Measurements from ENCODE around the gene ZNF90. TPM values are rescaled to one million over a fixed set of nuclear protein-coding genes. Genes with fewer than 3 reads are reported as not detected.
"Not testable (repeated sequence)": the region's sequence is repeated elsewhere in the genome, so short reads cannot be mapped to it uniquely, and the experiment has no call there.

ZNF90 gene
- total RNA-seq, 1 experiment from 2014 or later = 112 TPM

DNA sequence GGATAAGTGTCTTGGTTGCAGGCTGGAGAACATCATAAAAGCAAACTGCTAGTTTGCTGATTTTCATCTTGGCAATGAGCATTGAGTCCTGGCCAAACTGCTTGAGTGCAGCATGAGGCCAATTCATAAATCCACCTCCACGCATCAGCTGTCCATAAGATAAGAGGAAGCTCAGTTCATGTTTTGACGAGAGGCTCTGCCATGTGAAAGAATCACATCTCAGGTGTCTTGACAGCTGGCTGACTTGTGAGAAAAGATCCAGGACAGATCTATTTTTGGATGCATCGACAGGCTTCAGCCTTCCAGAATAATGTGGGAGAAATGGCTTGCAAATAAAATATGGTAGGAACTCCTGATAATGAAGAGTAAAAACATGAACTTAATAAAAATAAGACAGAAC, 33.1 kb upstream of the ZNF90 start:
- H3K9me3 Mint-ChIP-seq = no peaks in the 10 kb centered on the region
- POLR2A ChIA-PET = no interaction called here
- H3K4me1 Mint-ChIP-seq = peaks cover 15% of the 10 kb centered on the region
- no peak overlapping the region for H3K27ac Mint-ChIP-seq
- CTCF ChIA-PET = no interaction called here
- DNase-seq (ENCODE audit: low spot score) = no peak
- H3K4me3 Mint-ChIP-seq = no peak overlapping the region
- no peaks in the 10 kb centered on the region for H3K36me3 Mint-ChIP-seq
- ATAC-seq = no peak
- TF ChIP-seq ZNF671 (CRISPR knock-in tag; IDR thresholded peaks at IDR 0.05) = no peak
- TF ChIP-seq, protein P1, sequence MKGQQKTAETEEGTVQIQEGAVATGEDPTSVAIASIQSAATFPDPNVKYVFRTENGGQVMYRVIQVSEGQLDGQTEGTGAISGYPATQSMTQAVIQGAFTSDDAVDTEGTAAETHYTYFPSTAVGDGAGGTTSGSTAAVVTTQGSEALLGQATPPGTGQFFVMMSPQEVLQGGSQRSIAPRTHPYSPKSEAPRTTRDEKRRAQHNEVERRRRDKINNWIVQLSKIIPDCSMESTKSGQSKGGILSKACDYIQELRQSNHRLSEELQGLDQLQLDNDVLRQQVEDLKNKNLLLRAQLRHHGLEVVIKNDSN (CRISPR knock-in tag; IDR thresholded peaks at IDR 0.05) = no peak
- TF ChIP-seq, protein P2, sequence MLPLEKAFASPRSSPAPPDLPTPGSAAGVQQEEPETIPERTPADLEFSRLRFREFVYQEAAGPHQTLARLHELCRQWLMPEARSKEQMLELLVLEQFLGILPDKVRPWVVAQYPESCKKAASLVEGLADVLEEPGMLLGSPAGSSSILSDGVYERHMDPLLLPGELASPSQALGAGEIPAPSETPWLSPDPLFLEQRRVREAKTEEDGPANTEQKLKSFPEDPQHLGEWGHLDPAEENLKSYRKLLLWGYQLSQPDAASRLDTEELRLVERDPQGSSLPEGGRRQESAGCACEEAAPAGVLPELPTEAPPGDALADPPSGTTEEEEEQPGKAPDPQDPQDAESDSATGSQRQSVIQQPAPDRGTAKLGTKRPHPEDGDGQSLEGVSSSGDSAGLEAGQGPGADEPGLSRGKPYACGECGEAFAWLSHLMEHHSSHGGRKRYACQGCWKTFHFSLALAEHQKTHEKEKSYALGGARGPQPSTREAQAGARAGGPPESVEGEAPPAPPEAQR (CRISPR knock-in tag; IDR thresholded peaks at IDR 0.05) = no peak
- TF ChIP-seq ELF4 (CRISPR knock-in tag; IDR thresholded peaks at IDR 0.05; ENCODE audit: low read depth) = no peak
- no peak for TF ChIP-seq ZNF423 (CRISPR knock-in tag; IDR thresholded peaks at IDR 0.05)
- TF ChIP-seq JAZF1 (CRISPR knock-in tag; IDR thresholded peaks at IDR 0.05) = no peak
- TF ChIP-seq ETV6 (CRISPR knock-in tag; IDR thresholded peaks at IDR 0.05) = no peak
- TF ChIP-seq TEAD1 (CRISPR knock-in tag; IDR thresholded peaks at IDR 0.05) = no peak
- TF ChIP-seq, protein P3, sequence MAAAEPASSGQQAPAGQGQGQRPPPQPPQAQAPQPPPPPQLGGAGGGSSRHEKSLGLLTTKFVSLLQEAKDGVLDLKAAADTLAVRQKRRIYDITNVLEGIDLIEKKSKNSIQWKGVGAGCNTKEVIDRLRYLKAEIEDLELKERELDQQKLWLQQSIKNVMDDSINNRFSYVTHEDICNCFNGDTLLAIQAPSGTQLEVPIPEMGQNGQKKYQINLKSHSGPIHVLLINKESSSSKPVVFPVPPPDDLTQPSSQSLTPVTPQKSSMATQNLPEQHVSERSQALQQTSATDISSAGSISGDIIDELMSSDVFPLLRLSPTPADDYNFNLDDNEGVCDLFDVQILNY (CRISPR knock-in tag; IDR thresholded peaks at IDR 0.05) = no peak
- TF ChIP-seq SMAD3 (CRISPR knock-in tag; IDR thresholded peaks at IDR 0.05; ENCODE audit: borderline replicate concordance) = no peak
- no peak for TF ChIP-seq PRRX2 (CRISPR knock-in tag; IDR thresholded peaks at IDR 0.05)
- no peak for TF ChIP-seq CBFB (CRISPR knock-in tag; IDR thresholded peaks at IDR 0.05; ENCODE audit: low read depth)
- TF ChIP-seq NR3C1 (CRISPR knock-in tag; conservative IDR thresholded peaks at IDR 0.05; ENCODE audit: low read depth) = no peak
- no peak for TF ChIP-seq NR1H2 (CRISPR knock-in tag; IDR thresholded peaks at IDR 0.05)
- TF ChIP-seq, protein P4, sequence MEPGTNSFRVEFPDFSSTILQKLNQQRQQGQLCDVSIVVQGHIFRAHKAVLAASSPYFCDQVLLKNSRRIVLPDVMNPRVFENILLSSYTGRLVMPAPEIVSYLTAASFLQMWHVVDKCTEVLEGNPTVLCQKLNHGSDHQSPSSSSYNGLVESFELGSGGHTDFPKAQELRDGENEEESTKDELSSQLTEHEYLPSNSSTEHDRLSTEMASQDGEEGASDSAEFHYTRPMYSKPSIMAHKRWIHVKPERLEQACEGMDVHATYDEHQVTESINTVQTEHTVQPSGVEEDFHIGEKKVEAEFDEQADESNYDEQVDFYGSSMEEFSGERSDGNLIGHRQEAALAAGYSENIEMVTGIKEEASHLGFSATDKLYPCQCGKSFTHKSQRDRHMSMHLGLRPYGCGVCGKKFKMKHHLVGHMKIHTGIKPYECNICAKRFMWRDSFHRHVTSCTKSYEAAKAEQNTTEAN (CRISPR knock-in tag; IDR thresholded peaks at IDR 0.05) = no peak
- no peak for TF ChIP-seq CREM (CRISPR knock-in tag; IDR thresholded peaks at IDR 0.05)
- TF ChIP-seq, protein P5, sequence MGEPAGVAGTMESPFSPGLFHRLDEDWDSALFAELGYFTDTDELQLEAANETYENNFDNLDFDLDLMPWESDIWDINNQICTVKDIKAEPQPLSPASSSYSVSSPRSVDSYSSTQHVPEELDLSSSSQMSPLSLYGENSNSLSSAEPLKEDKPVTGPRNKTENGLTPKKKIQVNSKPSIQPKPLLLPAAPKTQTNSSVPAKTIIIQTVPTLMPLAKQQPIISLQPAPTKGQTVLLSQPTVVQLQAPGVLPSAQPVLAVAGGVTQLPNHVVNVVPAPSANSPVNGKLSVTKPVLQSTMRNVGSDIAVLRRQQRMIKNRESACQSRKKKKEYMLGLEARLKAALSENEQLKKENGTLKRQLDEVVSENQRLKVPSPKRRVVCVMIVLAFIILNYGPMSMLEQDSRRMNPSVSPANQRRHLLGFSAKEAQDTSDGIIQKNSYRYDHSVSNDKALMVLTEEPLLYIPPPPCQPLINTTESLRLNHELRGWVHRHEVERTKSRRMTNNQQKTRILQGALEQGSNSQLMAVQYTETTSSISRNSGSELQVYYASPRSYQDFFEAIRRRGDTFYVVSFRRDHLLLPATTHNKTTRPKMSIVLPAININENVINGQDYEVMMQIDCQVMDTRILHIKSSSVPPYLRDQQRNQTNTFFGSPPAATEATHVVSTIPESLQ (CRISPR knock-in tag; IDR thresholded peaks at IDR 0.05) = no peak
- TF ChIP-seq, protein P6, sequence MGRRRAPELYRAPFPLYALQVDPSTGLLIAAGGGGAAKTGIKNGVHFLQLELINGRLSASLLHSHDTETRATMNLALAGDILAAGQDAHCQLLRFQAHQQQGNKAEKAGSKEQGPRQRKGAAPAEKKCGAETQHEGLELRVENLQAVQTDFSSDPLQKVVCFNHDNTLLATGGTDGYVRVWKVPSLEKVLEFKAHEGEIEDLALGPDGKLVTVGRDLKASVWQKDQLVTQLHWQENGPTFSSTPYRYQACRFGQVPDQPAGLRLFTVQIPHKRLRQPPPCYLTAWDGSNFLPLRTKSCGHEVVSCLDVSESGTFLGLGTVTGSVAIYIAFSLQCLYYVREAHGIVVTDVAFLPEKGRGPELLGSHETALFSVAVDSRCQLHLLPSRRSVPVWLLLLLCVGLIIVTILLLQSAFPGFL (CRISPR knock-in tag; IDR thresholded peaks at IDR 0.05; ENCODE audit: borderline replicate concordance) = no peak
- TF ChIP-seq, protein P7, sequence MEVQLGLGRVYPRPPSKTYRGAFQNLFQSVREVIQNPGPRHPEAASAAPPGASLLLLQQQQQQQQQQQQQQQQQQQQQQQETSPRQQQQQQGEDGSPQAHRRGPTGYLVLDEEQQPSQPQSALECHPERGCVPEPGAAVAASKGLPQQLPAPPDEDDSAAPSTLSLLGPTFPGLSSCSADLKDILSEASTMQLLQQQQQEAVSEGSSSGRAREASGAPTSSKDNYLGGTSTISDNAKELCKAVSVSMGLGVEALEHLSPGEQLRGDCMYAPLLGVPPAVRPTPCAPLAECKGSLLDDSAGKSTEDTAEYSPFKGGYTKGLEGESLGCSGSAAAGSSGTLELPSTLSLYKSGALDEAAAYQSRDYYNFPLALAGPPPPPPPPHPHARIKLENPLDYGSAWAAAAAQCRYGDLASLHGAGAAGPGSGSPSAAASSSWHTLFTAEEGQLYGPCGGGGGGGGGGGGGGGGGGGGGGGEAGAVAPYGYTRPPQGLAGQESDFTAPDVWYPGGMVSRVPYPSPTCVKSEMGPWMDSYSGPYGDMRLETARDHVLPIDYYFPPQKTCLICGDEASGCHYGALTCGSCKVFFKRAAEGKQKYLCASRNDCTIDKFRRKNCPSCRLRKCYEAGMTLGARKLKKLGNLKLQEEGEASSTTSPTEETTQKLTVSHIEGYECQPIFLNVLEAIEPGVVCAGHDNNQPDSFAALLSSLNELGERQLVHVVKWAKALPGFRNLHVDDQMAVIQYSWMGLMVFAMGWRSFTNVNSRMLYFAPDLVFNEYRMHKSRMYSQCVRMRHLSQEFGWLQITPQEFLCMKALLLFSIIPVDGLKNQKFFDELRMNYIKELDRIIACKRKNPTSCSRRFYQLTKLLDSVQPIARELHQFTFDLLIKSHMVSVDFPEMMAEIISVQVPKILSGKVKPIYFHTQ (CRISPR knock-in tag; IDR thresholded peaks at IDR 0.05) = no peak
- H3K27me3 Mint-ChIP-seq (ENCODE audit: low read depth) = no peaks in the 10 kb centered on the region

DNA sequence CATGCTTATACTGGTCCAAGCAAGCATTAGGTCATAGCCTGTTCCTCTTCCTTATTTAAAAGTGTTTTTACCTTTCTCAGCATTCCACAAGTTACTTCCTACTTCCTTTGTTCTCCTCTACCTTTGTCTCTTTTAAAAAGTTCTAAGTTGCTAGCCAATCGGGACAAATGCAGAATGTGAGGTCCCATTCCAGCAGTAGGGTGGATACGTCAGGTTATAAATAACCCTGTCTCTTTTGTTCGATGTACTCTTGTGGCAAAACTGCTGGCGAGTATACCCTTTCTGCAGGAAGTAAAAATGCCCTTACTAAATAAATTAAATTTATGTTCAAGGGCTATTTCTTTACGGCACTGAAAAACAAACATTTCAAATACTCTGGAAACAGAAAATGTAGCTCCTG, 32.1 kb upstream of the ZNF90 start:
- DNase-seq (ENCODE audit: low spot score); H3K36me3 Mint-ChIP-seq; ATAC-seq; POLR2A ChIA-PET; H3K4me3 Mint-ChIP-seq; H3K27me3 Mint-ChIP-seq (ENCODE audit: low read depth); CTCF ChIA-PET; H3K27ac Mint-ChIP-seq; H3K9me3 Mint-ChIP-seq: not testable (repeated sequence)
- H3K4me1 Mint-ChIP-seq = peaks cover 15% of the 10 kb centered on the region
